GM20000 (cell line): ENCODE results near the gene RNU1-2.
A peak's percentile ranks its signal among the peaks of the same experiment; 100 is the strongest.
"Not testable (repeated sequence)": the region's sequence is repeated elsewhere in the genome, so short reads cannot be mapped to it uniquely, and the experiment has no call there.

Source experiments
- DNase-seq: peaks from one replicate; pipeline ENCODE4 v3.0.0; 2012; ENCODE audit warnings: low spot score
- TF ChIP-seq, protein P1 (sequence below): IDR thresholded peaks from 2 replicates; pipeline ENCODE4 v1.5.1; 2012; ENCODE audit warnings: mild to moderate bottlenecking, control low read depth; ENCODE audit errors: extremely low read depth, missing control alignments

RNU1-2 gene

GRCh38 chr1:16924919-16925477 lies 29.2 kb downstream of the RNU1-2 start:
- TF ChIP-seq, protein P1, sequence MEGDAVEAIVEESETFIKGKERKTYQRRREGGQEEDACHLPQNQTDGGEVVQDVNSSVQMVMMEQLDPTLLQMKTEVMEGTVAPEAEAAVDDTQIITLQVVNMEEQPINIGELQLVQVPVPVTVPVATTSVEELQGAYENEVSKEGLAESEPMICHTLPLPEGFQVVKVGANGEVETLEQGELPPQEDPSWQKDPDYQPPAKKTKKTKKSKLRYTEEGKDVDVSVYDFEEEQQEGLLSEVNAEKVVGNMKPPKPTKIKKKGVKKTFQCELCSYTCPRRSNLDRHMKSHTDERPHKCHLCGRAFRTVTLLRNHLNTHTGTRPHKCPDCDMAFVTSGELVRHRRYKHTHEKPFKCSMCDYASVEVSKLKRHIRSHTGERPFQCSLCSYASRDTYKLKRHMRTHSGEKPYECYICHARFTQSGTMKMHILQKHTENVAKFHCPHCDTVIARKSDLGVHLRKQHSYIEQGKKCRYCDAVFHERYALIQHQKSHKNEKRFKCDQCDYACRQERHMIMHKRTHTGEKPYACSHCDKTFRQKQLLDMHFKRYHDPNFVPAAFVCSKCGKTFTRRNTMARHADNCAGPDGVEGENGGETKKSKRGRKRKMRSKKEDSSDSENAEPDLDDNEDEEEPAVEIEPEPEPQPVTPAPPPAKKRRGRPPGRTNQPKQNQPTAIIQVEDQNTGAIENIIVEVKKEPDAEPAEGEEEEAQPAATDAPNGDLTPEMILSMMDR = no peak
- no peak for DNase-seq

DNA sequence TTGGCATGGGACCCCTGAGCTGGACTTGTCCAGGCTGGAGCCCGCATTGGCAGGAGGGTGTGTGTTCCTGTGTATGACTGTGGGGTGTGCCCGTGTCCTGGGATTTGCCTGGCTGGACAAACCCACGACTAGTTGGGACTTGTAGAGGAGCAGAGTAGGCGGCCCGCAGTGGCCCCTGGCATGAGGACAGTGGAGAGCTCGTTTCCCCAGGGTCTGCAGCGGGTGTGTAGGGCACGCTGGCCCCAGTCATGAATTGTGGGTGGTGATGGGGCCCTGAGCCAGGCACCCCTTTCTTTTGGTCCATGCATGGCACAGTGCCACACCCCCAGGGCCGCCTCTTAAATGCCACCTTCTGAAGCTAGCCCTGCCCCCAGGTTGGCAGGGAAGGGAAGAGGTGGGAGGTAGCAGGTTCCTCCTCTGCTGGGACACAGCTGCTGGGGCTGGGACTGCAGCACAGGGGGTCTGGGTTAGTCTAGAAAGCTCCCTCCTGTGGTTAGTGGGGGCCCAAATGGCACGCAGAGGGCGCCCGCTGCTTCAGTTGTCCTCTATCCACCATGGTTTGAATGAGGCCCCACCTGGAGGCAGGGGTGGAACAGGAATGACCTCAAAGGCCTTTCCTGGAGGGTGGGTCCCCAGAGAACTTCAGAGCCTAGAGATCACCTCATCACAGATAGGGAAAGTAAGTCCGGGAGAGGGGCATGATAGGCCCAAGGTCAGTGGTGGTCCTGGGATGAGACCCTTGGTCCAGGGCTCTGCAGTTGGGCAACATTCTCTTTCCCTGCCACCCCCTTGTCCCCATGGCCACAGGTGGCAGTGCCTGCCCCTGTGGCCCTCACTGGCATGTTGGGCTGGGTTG lies 30.1 kb downstream of the RNU1-2 start:
- TF ChIP-seq, protein P1 = no peak
- DNase-seq = no peak

- DNase-seq = no peak
- TF ChIP-seq, protein P1 = no peak
Observed at GRCh38 chr1:16926491-16927073, 30.8 kb downstream of the RNU1-2 start.

DNA sequence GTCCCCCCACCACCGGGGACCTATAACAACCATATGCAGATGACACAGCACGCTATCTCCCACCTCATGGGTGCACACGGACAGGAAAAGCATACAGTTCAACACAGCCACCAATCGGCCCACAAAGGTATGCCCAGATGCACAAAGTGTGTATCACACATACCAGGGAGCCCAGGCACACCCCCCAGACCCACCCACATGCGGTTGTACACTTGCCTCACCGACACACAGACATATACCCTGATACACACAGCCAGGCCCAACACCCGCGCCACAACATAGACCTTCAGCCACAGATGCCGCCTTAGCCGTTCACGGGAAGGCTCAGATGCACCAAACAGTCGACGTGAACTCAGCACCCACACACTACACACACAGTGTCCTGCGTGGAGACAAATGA lies 31.5 kb downstream of the RNU1-2 start:
- TF ChIP-seq, protein P1 = no peak
- DNase-seq = peak; percentile 32

GRCh38 chr1:16927711-16928485 lies 32.1 kb downstream of the RNU1-2 start:
- TF ChIP-seq, protein P1 = no peak
- peak; percentile 50 for DNase-seq

- DNase-seq = not testable (repeated sequence)
Observed at GRCh38 chr1:16929146-16930041, 33.6 kb downstream of the RNU1-2 start.

DNA sequence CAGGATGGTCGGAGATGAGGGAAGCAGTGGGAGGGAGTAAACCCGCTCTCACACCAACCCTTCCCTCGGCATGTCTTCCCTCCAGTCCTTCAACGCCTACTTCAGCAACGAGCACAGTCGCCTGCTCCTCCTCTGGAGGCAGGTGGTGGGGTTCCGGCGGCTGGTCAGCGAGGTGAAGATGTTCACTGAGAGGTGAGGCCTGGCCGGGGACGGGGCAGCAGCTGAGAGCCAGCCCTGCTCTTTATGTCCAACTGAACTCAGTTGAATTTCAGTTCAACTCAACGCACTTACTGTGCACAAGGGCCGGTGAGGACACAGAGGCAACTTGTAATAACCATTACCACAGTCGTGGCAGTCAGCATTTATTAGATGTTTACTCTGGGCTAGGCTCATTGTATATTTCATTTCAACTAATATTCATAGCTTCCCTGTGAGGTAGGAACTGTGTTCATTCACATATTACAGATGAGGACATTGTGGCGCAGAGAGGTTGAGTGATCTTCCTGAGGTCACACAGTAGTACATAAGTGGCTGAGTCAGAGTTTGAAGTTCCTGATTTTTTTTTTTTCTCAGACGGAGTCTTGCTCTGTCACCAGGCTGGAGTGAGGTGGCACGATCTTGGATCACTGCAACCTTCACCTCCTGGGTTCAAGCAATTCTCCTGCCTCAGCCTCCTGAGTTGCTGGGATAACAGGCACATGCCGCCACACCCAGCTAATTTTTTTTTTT lies 35.6 kb downstream of the RNU1-2 start:
- not testable (repeated sequence) for DNase-seq

- DNase-seq = not testable (repeated sequence)
Observed at GRCh38 chr1:16933945-16934344, 38.2 kb downstream of the RNU1-2 start.

DNA sequence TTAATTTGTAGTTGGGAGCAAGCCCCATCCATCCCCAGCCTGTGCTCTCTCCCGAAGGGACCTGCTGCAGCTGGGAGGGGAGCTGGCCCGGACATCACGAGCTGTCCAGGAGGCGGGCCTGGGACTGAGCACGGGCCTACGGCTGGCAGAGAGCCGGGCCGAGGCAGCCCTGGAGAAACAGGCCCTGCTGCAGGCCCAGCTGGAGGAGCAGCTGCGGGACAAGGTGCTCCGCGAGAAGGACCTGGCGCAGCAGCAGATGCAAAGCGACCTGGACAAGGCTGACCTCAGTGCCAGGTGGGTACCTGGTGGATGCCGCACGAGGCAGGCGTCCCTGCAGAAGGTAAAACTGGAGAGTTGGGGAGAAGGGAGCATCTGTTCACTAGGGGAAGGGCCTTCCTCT lies 40.8 kb downstream of the RNU1-2 start:
- not testable (repeated sequence) for DNase-seq
